Vagina (tissue), 2 donors: ENCODE data around the gene ADAMTS13.

Experiments
- POLR2AphosphoS5 ChIP-seq, 2 donors: sonication (generic); formaldehyde crosslinking; IDR thresholded peaks; one replicate each; pipeline ENCODE4 v1.9.0; 2017; ENCODE audit warnings: antibody characterized with exemption in 2 of 2, mild to moderate bottlenecking in 2 of 2, low read depth in 1 of 2; ENCODE audit not compliant: insufficient read depth in 1 of 2
- TF ChIP-seq, protein P1 (sequence below), 3 experiments: fragments of 450-650 bp in 2 of 3; fragments of 200-600 bp in 1 of 3; sonication (generic) in 1 of 3; IDR thresholded peaks; one replicate each; pipeline ENCODE4 v1.5.1; 2017 to 2019; ENCODE audit warnings: antibody characterized with exemption in 3 of 3, mild to moderate bottlenecking in 2 of 3, moderate library complexity in 2 of 3

DNA sequence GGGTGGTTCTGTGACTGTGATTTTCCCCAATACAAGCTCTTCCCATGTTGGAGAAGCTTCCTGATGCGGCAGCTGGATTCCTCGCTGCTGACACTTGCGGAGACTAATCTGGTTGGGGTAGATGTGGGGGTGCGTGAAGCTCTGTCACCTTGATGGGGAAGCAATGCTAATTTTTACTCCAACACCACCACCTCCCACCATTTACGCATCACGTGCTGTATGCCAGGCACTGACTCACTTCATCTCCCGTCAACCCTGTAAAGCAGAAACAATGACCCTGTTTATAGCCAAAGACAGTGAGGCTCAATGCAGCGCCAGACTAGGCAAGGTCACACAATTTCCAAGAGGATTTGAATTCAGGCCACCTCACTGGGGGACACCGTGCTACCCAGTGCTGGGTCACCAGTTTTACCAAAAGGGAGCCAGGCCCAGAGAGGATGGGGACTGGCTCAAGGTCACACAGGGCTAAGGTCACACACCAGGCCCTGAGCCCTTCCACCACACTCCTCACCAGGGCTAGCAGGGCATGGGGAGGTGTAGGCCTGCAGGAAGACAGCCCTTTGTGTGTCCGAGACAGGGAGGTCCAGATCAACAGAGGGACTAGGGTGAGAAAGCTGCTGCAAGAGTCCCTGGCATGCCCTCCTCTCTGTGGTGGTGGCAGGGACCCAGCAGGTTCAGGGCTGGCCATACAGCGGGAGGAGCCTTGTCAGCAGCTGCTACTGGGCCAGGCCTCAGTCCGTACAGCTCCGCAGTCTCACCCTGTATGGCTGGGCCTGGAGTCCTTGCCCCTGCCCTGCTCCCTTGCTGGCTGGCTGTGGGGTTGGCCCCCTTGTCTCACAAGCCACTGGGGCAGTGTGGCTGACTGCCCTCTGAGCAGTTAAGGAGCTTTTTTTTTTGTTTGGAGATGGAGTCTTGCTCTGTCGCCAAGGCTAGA, 42.7 kb upstream of the ADAMTS13 start:
- TF ChIP-seq, protein P1, sequence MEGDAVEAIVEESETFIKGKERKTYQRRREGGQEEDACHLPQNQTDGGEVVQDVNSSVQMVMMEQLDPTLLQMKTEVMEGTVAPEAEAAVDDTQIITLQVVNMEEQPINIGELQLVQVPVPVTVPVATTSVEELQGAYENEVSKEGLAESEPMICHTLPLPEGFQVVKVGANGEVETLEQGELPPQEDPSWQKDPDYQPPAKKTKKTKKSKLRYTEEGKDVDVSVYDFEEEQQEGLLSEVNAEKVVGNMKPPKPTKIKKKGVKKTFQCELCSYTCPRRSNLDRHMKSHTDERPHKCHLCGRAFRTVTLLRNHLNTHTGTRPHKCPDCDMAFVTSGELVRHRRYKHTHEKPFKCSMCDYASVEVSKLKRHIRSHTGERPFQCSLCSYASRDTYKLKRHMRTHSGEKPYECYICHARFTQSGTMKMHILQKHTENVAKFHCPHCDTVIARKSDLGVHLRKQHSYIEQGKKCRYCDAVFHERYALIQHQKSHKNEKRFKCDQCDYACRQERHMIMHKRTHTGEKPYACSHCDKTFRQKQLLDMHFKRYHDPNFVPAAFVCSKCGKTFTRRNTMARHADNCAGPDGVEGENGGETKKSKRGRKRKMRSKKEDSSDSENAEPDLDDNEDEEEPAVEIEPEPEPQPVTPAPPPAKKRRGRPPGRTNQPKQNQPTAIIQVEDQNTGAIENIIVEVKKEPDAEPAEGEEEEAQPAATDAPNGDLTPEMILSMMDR (IDR thresholded peaks at IDR 0.05), result no peak
- TF ChIP-seq POLR2AphosphoS5 (IDR thresholded peaks at IDR 0.05; ENCODE audit: insufficient read depth in 1 of 2, low read depth in 1 of 2), result no peak
